ENCODE data around the gene EML1.
A peak's percentile ranks its signal among the peaks of the same experiment; 100 is the strongest.

EML1 gene

DNA sequence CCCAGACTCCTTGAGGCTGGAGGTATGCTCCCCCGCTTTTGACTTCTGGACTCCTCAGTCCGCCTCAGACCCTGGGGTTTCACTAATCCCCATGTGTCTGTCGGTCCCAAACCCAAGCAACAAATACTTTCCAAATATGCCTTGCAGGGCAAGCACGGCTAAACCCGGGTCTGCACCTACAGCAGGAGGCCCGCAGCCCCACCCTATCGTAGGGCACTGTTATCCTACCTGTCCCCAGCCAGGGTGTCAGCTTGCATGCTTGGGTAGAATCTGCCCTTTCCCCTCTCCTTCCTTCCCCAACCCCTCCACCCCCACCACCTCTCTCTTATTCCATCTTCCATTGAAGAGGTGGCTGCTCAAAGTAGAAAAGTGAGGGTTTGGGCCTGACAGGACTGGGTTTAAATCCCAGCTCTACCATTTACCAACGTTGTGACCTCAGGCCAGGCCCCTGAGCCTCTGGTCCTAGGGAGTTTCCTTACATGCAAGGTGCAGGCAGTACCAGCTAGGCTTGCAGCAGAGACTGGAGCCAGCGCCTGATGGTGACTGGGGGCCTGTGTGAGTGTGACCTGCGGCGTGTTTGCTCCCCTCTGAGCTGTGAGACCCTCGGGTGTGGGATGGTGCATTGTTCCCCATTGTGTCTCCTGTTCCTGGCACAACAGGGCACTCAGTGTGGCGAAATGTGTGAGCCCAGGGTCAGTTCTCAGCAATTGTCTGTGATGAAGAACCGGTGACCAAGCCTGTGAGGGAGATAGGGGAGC lies 11.2 kb upstream of the EML1 start:
- no peak for DNase-seq

DNA sequence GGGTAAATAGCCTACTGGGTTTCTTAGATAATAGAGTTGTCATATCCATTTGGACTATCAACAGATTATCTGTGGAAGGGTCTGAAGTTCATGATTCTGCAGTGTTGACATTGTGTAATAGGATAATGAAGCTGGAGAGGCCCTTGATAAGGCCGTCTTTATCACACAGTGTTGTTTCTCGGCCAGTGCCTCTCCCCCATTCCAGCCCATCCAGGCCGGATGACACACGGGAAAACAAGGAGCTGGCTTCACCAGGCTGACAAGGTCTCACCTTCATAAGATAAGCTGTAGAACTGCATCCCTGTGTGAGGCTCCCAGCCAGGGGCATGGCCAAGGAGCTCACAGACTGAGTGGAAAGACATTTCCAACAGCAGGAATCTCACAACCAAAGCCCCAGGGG lies 8.7 kb upstream of the EML1 start:
- DNase-seq, result no peak

DNA sequence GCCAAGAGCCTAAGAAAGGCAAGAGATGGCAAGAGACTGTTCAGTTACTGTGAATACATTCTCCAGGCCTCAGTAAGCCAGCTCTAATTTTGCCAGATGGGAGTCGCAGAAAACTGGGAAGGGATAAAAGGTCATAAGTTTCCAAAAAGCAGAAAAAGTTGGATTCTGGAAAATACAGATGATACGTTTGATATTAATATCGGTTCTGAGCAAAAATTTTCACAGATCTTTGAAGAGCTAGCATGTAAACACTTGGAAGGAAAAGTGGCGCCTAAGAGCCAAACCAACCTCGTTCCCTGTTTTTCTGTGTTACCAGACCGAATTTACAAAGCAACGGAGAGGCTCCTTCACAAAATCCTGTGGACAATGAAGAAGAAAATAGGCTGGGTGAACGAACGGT lies 7.8 kb upstream of the EML1 start:
- no peak for DNase-seq

DNA sequence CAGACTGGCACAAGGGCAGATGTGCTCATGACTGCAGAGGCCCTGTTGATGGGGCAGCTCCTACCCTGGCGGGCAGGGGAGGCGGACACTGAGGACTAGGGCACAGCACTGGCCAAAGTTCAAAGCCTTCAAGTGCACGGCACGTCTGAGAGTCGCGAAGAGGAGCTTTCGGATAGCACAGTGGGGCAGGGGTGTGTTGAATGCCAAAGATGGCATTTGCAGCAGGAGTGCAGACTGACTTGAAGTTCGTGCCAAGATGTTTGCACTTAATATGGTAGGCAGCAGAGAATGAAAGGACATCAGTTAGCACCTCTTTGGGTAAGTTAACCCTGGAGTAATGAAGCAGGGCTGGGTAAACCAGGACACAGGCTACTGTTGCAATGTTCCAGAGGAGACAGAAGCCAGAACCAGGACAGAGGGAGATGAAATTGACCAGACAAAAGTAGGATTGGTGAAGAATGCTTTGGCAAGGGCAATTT lies 6.7 kb upstream of the EML1 start:
- no peak for DNase-seq

DNA sequence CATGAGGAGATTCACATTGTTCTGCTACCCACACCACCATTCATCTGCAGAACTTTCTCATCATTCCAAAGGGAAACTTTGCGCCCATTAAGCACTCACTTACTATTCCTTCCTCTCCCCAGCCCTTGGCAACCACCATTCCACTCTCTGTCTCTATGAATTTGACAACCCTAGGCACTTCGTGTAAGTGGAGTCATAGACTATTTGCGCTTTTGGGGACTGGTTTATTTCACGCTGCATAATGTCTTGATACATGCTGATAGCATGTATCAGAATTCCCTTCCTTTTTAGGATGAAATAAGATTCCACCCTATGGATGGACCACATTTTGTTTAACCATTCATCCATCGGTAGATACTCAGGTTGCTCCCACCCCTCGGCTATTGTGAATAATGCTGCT lies 4.5 kb upstream of the EML1 start:
- DNase-seq, result no peak

DNA sequence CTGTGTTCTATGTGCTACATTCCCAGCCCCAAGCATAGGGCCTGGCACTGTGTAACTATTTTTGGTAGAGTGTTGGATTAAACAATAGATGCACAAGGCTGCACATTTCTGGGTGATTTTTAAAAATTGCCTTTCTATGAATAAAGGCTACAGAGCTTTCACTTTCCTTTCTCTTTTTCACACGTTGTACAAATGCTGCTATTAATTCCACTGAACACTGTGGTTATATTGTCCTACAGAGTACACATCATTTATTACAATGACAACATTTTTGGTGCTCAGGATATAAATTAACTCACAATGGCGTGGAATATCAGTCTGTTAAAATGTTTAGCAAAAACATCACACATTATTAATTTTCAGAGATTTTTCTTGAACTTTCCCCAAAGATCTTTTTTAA lies 3.6 kb upstream of the EML1 start:
- no peak for DNase-seq

DNA sequence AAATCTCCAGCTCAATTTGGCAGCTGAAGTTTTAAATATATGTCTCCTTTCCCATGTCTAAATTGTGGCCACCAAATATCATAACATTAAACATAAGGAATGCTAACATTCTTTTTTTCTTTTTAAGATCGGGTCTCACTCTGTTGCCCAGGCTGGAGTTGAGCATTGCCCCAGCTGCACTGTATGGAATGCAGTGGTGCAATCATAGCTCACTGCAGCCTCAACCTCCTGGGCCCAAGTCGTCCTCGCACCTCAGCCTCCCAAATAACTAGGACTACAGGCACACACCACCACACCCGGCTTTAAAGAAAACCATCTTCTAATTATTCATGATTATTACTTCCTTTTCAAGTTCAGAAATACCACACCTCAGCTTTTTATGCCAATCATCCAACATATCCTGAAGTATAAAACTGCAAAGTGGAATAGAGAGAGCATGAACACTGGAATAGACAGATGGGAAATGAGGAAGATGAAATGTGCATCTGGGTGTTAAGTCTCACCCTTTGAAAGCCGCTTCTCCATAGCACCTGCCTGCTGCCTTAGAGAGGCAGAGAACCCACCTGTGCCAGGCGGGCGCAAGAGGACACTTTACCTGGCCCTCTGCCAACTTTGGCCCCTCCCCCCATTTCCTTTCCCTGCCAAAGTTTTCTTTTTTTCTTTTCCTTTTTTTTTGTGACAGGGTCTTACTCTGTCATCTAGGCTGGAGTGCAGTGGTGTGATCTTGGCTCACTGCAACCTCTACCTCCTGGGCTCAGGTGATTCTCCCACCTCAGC lies 2.8 kb upstream of the EML1 start:
- DNase-seq, result no peak

DNA sequence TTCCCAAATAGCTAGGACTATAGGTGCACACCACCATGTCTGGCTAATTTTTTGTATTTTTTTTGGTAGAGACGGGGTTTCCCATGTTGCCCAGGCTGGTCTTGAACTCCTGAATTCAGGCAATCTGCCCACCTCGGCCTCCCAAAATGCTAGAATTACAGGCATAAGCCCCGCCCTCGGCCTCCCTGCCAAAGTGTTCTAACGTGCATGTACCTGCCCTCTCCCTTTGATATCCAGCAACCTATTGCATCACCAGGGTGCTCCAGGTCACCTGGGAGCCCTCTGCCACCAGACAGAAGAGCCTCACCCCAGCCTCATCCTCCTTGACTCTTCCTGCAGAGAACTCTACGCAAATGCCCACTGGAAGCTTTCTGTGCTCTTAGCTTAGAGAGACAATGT lies 2.2 kb upstream of the EML1 start:
- DNase-seq, result no peak

DNA sequence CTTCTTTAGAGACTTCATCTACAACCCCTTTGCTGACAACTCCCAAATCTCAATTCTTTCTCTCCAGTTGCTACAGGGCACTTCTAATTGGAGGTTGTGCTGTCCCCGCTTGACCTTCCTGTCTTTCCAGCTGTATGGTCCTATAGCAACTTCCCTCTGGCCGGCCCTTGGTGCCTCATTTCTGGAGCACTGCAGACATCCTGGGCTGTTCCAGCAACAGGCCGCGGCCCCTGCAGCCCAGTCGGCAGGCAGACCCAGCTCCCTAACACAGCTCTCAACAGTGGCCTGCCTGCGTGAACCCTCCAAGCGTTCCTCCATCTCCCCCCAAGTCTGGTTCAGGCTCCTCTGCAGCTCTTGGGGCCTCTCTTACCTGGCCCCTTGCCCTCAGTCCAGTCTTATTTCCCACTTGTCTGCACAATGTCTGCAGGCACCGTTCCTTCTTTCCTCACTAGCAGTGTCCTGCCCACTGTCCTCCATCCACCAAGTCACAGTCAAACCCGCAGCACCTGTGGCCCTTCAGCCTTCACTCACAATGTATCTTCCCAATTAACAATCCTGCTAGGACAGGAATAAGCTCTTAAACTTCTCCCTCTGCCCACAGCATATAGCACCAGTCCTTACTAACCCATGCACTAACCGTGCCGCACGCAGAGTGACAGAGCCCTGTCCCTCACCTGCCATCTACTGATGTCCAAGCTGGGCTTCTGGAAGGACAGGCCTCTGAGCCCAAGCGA lies 1.6 kb upstream of the EML1 start:
- no peak for DNase-seq

DNA sequence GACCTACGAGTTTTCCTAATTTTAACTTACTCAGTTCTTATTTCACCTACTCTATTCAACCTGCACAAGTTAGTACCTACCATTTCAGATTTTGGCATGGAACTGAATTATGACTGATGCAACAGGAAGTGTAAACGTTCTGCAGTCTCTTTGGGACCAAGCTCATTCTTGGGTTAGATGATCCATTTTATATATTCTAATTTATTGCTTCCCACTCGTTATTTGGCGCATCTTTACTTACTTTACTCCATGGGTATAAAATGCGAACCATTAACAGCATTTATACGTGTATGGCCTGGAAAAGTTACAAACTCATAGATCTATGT lies 1.0 kb upstream of the EML1 start:
- DNase-seq, result no peak

DNA sequence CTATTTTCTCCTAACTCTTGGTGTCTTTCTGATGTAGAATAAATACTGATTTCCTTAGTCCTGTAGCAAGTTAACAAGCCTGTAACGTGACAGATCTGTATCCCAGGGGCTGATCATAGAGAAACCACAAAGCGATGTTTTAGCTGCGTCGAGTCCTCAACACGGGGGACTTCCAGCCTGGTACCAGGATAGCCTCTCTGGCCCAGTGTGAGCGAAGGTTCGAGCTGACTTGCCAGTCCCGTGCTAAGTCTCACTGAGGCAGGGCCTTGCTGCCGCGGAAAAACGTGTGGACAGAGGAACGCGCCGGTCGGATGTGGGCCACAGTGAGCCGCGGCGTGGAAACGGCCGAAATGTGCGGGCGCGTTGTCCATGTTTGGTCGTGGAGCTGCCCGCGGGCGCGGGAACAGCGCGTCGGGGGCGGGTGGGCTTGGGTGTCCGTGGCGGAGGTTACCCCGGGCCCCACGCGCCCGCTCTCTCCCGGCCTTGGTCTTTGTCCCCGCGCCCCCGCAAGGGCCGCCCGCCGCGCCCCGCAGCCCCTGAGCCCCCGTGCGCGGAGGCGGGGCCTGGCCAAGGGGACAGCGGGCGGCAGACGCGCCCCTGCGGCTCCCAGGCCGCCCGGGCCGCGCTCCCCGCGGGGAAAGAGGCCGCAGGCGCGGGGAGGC lies 531 bp upstream of the EML1 start:
- peak; percentile 17 for DNase-seq

DNA sequence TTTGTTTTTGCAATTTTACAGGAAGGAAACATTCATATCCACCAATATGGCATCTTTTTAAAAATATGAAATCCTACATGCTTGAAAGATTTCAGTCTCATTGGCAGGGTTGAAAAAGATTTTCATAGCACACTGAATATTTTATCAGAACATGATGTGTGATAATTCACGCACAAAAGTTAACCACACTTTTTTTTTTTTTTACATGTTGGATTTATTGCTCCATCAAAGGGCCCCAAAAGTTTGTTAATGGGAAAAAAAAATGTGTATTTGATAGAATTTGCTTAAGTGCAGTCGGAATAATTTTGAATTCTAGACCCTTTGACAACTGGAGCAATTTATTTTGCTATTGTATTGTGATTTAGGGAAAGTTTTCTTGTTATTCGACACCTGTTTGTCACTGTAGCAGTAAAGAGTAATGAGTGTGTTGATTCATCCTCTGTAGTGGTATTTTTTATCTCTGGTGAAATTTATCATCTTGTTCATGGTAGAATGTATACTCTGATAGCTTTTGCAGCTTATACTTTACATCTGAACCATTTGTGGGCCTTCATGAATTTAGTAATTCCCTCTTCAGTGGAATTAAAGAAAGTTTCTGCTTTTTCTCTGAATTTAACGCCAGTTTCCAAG lies 1.1 kb downstream of the EML1 start:
- DNase-seq, result no peak

DNA sequence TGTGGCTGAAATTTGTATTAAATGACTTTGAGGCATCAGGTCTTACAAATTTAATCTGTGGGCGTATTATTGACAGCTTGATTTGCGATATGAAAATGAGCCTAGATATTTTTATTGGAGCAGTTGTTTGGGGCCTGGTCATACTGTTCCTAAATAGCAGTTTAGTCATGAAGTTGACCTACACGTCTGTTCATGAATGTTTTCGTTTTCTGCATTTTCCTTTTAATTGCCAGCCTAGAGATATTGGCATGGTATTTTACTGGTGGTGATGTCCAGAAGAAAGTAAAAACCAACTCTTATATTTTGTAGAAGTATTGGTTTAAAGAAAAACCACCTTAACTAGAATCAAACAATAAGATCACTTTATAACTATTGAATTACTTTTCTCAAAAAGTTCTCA lies 1.8 kb downstream of the EML1 start:
- DNase-seq, result no peak

DNA sequence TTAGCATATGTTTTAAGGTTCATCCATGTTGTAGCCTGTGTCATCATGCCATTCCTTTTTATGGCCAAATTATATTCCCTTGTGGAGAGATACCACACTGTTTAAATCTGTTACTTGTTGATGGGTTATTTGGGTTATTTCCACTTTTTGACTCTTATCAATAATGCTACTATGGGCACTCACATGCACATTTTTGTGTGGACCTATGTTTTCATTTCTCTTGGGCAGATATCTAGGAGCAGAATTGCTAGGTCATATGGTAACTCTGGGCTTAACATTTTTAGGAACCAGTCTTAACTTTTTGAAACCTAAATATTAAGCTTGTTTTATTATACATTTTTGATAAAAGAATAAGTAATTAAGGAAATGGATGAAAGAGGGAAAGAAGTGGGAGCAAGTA lies 4.0 kb downstream of the EML1 start:
- no peak for DNase-seq

DNA sequence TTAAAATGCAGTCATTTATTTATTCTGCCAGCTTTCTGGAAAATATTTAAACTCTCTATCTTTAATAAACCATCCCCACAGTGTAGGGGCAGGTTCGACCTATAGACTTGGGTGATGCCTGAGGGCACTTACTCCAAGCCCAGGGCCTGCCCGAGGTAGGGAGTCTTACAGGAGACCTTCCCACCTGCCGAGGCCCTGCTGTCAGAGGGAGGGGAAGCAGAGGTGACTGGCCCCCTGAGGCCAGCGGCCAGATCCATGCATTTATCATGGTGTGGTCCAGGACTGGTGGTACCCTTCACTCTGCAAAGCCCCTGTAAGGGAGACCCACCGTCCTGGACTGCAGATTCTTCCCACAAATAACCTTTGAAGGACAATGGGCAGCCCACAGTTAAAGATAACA lies 7.6 kb downstream of the EML1 start:
- no peak for DNase-seq

DNA sequence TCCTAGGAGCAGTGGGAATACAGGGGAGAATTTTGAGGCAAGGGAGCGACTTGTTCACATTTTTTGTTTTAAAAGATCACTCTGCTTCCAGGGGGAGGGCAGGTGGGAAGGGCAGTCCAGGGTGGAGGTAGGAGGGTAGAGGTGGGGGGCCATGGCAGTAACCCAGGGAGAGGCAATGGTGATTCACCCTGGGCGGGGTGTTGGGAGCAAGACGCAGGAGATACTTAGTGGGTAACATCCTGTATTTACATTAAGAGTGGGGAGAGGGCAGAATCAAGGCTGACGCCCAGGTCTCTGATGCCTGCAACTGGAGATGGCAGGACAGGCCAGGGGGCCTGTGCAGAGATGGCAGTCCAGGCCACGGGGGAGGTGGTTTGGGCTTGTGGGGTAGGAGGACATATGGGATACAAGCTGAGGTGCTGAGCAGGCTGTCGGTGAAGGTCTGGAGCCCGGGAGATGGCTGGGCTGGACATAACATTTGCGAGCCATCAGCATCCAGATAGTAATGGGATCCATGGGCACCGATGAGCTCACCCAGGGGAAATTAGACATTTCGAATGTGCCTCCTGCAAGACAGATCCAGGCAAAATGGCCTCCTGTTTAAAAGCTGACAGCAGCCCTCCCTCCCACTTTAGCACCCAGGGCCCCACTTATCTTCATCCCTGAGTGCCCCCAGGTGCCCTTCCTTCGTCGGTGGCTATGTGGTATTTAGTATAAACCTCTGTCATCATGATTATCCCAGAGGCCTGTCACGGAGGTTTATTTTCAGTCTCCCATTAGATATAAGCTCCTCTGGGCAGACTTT lies 9.3 kb downstream of the EML1 start:
- DNase-seq, result peak; percentile 72

DNA sequence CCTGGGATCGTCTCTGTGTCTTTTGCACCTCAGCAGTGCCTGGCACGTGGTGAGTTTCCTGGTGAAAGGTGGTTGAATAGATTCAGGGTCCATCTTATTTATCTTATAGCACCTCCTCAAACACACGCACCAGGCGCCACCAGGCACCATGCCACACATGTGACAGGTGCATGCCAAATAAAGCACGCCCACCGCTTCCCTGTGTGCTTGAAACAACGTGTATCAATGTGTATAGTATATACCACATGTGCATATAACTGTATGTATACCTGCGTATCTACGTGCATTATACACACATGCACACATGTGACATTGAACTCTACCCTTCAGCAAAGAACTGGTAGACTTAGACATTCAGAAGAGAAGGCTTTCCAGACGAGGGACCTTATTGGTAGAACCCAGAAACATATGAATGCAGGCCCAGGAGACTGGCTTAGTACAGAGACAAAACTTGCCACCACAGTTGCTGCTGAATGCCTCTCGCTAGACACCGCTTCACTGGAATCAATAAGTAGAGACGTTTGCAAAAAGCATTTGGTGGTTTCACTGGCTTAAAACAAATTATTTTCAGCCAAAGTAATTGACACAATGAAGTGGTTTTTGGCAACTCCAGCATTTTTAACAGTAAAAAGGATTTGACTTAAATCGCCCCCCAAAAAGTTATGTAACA lies 10.0 kb downstream of the EML1 start:
- DNase-seq, result peak; percentile 39

DNA sequence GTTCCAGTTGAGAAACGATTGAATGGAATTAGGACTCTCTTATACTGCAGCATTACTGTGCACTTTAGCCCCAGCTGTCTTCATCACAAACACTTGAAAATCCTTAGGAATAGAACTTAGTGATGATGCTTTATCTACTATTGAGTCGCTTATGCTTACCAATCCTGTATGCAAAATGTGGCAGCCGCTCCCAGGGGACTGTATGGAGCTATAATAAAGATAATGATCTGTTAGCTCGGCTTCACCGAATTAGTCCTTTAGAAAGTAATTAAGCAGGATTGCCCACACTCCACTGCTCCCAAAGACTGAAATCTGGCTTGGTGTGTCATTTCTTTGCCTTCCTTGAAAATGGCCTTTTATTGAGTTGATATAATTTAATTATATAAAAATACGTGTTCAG lies 10.6 kb downstream of the EML1 start:
- peak; percentile 83 for DNase-seq

DNA sequence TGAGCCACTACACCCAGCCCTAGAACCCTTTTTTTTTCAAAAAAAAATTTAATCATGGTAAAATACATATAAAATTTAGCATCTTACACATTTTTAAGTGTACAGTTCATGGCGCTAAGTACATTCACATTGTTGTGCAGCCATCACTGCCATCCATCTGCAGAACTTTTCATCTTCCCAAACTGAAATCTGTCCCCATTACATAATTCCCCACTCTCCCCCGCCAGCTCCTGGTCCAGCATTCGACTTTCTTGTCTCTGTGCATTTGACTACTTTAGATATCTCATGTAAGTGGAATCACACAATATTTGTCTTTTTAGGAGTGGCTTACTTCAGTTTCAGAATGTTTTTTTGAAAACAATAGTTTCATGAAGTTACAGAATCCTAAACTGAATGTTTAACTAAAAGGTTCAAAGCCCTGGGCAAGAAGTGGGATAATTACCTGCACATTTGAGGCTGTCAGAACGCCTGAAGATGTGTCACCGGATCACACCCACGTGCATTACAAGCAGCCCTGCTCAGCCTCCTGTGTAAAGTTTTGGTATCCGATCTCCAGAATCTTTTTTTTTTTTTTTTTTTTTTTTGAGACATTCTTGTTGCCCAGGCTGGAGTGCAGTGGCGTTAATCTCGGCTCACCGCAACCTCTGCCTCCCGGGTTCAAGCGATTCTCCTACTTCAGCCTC lies 12.7 kb downstream of the EML1 start:
- DNase-seq, result no peak

DNA sequence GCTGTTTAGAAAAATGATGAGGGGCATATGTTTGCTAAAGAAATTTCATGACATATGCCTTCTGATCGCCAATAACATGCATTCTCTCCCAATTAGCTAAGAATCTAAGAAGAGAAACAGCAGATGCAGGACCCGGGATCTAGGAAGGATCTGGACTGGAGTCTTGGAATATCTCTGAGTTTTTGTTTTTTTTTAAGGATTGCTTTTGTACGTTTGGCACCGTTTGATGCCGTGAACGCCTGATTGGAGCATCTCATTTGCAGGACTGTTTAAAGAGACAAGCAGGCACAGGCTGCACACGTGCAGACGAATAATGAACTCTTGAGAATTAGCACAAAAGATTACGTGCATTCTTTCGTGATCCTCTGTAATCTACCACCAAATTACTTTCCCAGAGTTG lies 13.6 kb downstream of the EML1 start:
- DNase-seq, result peak; percentile 37
